Mesenchymal stem cell (in vitro differentiated cells and primary cell): ENCODE data around the gene CELF4.

ENCODE experiments used
- DNase-seq: peaks from one replicate; pipeline ENCODE4 v3.0.0-alpha.2; 2013
- H2AFZ ChIP-seq: one replicate; pipeline ENCODE4 v1.6.1; 2013; ENCODE audit warnings: low read depth, mild to moderate bottlenecking, control low read depth, inconsistent platforms, low read length, moderate library complexity
- H2AK5ac ChIP-seq: 2 replicates; pipeline ENCODE4 v1.6.1; 2013; ENCODE audit warnings: low read length, moderate library complexity, mild to moderate bottlenecking, inconsistent platforms; ENCODE audit not compliant: severe bottlenecking
- H2BK120ac ChIP-seq: one replicate; pipeline ENCODE4 v1.6.1; 2013; ENCODE audit warnings: low read depth, mild to moderate bottlenecking, inconsistent platforms, low read length, moderate library complexity
- H2BK12ac ChIP-seq, 2 experiments: one replicate each; pipeline ENCODE4 v1.6.1; 2013; ENCODE audit warnings: inconsistent platforms in 2 of 2, low read length in 2 of 2, mild to moderate bottlenecking in 2 of 2, moderate library complexity in 2 of 2, control low read depth in 1 of 2
- H2BK15ac ChIP-seq: one replicate; pipeline ENCODE4 v1.6.1; 2013; ENCODE audit warnings: mild to moderate bottlenecking, low read depth, inconsistent platforms; ENCODE audit not compliant: poor library complexity, severe bottlenecking
- H2BK5ac ChIP-seq: 2 replicates; pipeline ENCODE4 v1.6.1; 2013; ENCODE audit warnings: low read depth, mild to moderate bottlenecking, low read length, control low read depth, inconsistent platforms; ENCODE audit not compliant: poor library complexity, severe bottlenecking
- H3K14ac ChIP-seq, 2 experiments: one replicate each; pipeline ENCODE4 v1.6.1; 2013; ENCODE audit warnings: inconsistent platforms in 2 of 2, low read length in 2 of 2, control low read depth in 1 of 2, mild to moderate bottlenecking in 1 of 2, moderate library complexity in 1 of 2
- H3K18ac ChIP-seq, 2 experiments: one replicate each; pipeline ENCODE4 v1.6.1; 2013; ENCODE audit warnings: inconsistent platforms in 2 of 2, low read length in 2 of 2, control low read depth in 1 of 2, low read depth in 1 of 2, mild to moderate bottlenecking in 1 of 2
- H3K23ac ChIP-seq, 2 experiments: one replicate each; pipeline ENCODE4 v1.6.1; 2013; ENCODE audit warnings: inconsistent platforms in 2 of 2, low read length in 2 of 2, mild to moderate bottlenecking in 2 of 2, moderate library complexity in 2 of 2, control low read depth in 1 of 2
- H3K27ac ChIP-seq: 2 replicates; pipeline ENCODE4 v1.5.1; 2013; ENCODE audit warnings: mild to moderate bottlenecking, moderate library complexity, low read length, control low read depth, inconsistent platforms; ENCODE audit not compliant: poor library complexity, severe bottlenecking
- H3K27me3 ChIP-seq, 2 experiments: 2 replicates each; pipeline versions ENCODE4 v1.6.1 to v1.7.0; 2013; ENCODE audit warnings: low read length in 2 of 2, mild to moderate bottlenecking in 2 of 2, moderate library complexity in 2 of 2, control low read depth in 1 of 2, inconsistent platforms in 1 of 2; ENCODE audit not compliant: control insufficient read depth in 1 of 2, insufficient read depth in 1 of 2
- H3K36me3 ChIP-seq, 2 experiments: 2 replicates each; pipeline versions ENCODE4 v1.6.1 to v1.7.0; 2013; ENCODE audit warnings: low read length in 2 of 2, control low read depth in 1 of 2, inconsistent platforms in 1 of 2, low read depth in 1 of 2, mild to moderate bottlenecking in 1 of 2; ENCODE audit not compliant: insufficient read depth in 2 of 2, control insufficient read depth in 1 of 2
- H3K4ac ChIP-seq, 2 experiments: one replicate each; pipeline ENCODE4 v1.6.1; 2013; ENCODE audit warnings: inconsistent platforms in 2 of 2, low read length in 2 of 2, mild to moderate bottlenecking in 2 of 2, moderate library complexity in 2 of 2, control low read depth in 1 of 2, low read depth in 1 of 2
- H3K4me1 ChIP-seq: 2 replicates; pipeline ENCODE4 v1.6.1; 2013; ENCODE audit warnings: low read depth, low read length, control low read depth; ENCODE audit not compliant: control insufficient read depth, insufficient read depth
- H3K4me2 ChIP-seq: 2 replicates; pipeline ENCODE4 v1.6.1; 2013; ENCODE audit warnings: low read length, mild to moderate bottlenecking, inconsistent platforms; ENCODE audit not compliant: poor library complexity, severe bottlenecking
- H3K4me3 ChIP-seq, 2 experiments: 2 replicates each; pipeline versions ENCODE4 v1.5.1 to v1.7.0; 2013; ENCODE audit warnings: low read length in 2 of 2, mild to moderate bottlenecking in 2 of 2, control low read depth in 1 of 2, low read depth in 1 of 2; ENCODE audit not compliant: insufficient read depth in 1 of 2
- H3K79me1 ChIP-seq: replicated peaks from 2 replicates; pipeline ENCODE4 v1.6.1; 2013; ENCODE audit warnings: mild to moderate bottlenecking, control low read depth, low read length, inconsistent platforms; ENCODE audit not compliant: poor library complexity, severe bottlenecking
- H3K9ac ChIP-seq: 2 replicates; pipeline ENCODE4 v1.7.0; 2013; ENCODE audit warnings: mild to moderate bottlenecking, low read length, moderate library complexity
- H3K9me3 ChIP-seq: 2 replicates; pipeline ENCODE4 v1.7.0; 2013; ENCODE audit warnings: mild to moderate bottlenecking, low read length; ENCODE audit not compliant: control insufficient read depth
- H4K8ac ChIP-seq: one replicate; pipeline ENCODE4 v1.6.1; 2013; ENCODE audit warnings: inconsistent platforms, mild to moderate bottlenecking, low read length, moderate library complexity
- H4K91ac ChIP-seq: one replicate; pipeline ENCODE4 v1.6.1; 2013; ENCODE audit warnings: mild to moderate bottlenecking, low read length, inconsistent platforms
- WGBS: methylation state at CpG from one replicate; pipeline ENCODE4 v1.1.7; 2013; ENCODE audit warnings: mixed read lengths; 5-methylcytosine and 5-hydroxymethylcytosine counted together

CELF4 gene

GRCh38 chr18:37584952-37585695 lies 19.5 kb upstream of the CELF4 start:
- no peak overlapping the region for H4K91ac ChIP-seq
- H4K8ac ChIP-seq, result no peak overlapping the region
- H3K79me1 ChIP-seq, result no peaks in the 10 kb centered on the region
- DNase-seq, result no peak
- no peak overlapping the region for H3K14ac ChIP-seq
- H3K36me3 ChIP-seq, result no peaks in the 10 kb centered on the region
- no peak overlapping the region for H3K23ac ChIP-seq
- 65% methylated on average over 7 of the region's 7 CpGs for WGBS
- no peaks in the 10 kb centered on the region for H3K4me1 ChIP-seq
- no peak overlapping the region for H2BK12ac ChIP-seq
- H3K18ac ChIP-seq, result no peak overlapping the region
- H3K27me3 ChIP-seq, result no peaks in the 10 kb centered on the region
- H3K4me3 ChIP-seq, result no peak overlapping the region
- H3K9me3 ChIP-seq, result peaks cover under 1% of the 10 kb centered on the region
- H3K4me2 ChIP-seq, result no peak overlapping the region
- H2BK5ac ChIP-seq, result no peak overlapping the region
- no peak overlapping the region for H3K9ac ChIP-seq
- no peak overlapping the region for H3K4ac ChIP-seq
- H2BK120ac ChIP-seq, result no peak overlapping the region
- H3K27ac ChIP-seq, result no peak overlapping the region
- H2AFZ ChIP-seq, result no peak overlapping the region
- no peak overlapping the region for H2AK5ac ChIP-seq
- H2BK15ac ChIP-seq, result no peak overlapping the region

GRCh38 chr18:37584217-37584616 lies 18.6 kb upstream of the CELF4 start:
- no peaks in the 10 kb centered on the region for H3K36me3 ChIP-seq
- H2AK5ac ChIP-seq, result no peak overlapping the region
- no peak overlapping the region for H3K4me2 ChIP-seq
- no peak overlapping the region for H4K91ac ChIP-seq
- H2BK12ac ChIP-seq, result no peak overlapping the region
- no peaks in the 10 kb centered on the region for H3K9me3 ChIP-seq
- 95% methylated on average over 2 of the region's 3 CpGs for WGBS
- no peak overlapping the region for H3K14ac ChIP-seq
- H3K4me3 ChIP-seq, result no peak overlapping the region
- H2BK120ac ChIP-seq, result no peak overlapping the region
- no peak overlapping the region for H3K4ac ChIP-seq
- H4K8ac ChIP-seq, result no peak overlapping the region
- no peak overlapping the region for H3K9ac ChIP-seq
- peaks cover 0 to 6% of the 10 kb centered on the region in 2 experiments for H3K27me3 ChIP-seq
- H2AFZ ChIP-seq, result no peak overlapping the region
- H3K23ac ChIP-seq, result no peak overlapping the region
- no peaks in the 10 kb centered on the region for H3K4me1 ChIP-seq
- no peak overlapping the region for H2BK5ac ChIP-seq
- no peak for DNase-seq
- H3K27ac ChIP-seq, result no peak overlapping the region
- no peak overlapping the region for H2BK15ac ChIP-seq
- no peak overlapping the region for H3K18ac ChIP-seq
- no peaks in the 10 kb centered on the region for H3K79me1 ChIP-seq

GRCh38 chr18:37582261-37582660 lies 16.7 kb upstream of the CELF4 start:
- H2BK120ac ChIP-seq, result no peak overlapping the region
- H2BK15ac ChIP-seq, result no peak overlapping the region
- no peak for DNase-seq
- no peak overlapping the region for H2BK5ac ChIP-seq
- WGBS, result 58% methylated on average over 2 of the region's 2 CpGs
- H3K27me3 ChIP-seq, result peaks cover 8 to 9% of the 10 kb centered on the region in 2 experiments
- H3K4me3 ChIP-seq, result no peak overlapping the region
- no peak overlapping the region for H3K18ac ChIP-seq
- no peak overlapping the region for H3K27ac ChIP-seq
- no peaks in the 10 kb centered on the region for H3K36me3 ChIP-seq
- no peak overlapping the region for H2AK5ac ChIP-seq
- no peaks in the 10 kb centered on the region for H3K79me1 ChIP-seq
- H3K4me2 ChIP-seq, result no peak overlapping the region
- H4K8ac ChIP-seq, result no peak overlapping the region
- no peaks in the 10 kb centered on the region for H3K9me3 ChIP-seq
- H3K23ac ChIP-seq, result no peak overlapping the region
- H3K4ac ChIP-seq, result no peak overlapping the region
- H4K91ac ChIP-seq, result no peak overlapping the region
- H2BK12ac ChIP-seq, result no peak overlapping the region
- H3K9ac ChIP-seq, result no peak overlapping the region
- H3K14ac ChIP-seq, result no peak overlapping the region
- no peaks in the 10 kb centered on the region for H3K4me1 ChIP-seq
- no peak overlapping the region for H2AFZ ChIP-seq

GRCh38 chr18:37578886-37579513 lies 13.4 kb upstream of the CELF4 start:
- peak; percentile 8 for DNase-seq
- WGBS, result 53% methylated on average over 10 of the region's 14 CpGs

More at GRCh38 chr18:37578886-37579513, 13.4 kb upstream of the CELF4 start:
- Histone ChIP-seq H3K4me2 (no peak overlapping the region), H3K23ac (no peak overlapping the region), H3K27ac (no peak overlapping the region), H3K36me3 (no peaks in the 10 kb centered on the region), H2AFZ (no peak overlapping the region), H3K27me3 (peaks cover 8 to 13% of the 10 kb centered on the region in 2 experiments), H2BK120ac (no peak overlapping the region), H3K14ac (no peak overlapping the region), H3K18ac (no peak overlapping the region), H2BK5ac (no peak overlapping the region), H3K4ac (no peak overlapping the region), H3K4me3 (no peak overlapping the region), H3K9ac (no peak overlapping the region), H3K9me3 (no peaks in the 10 kb centered on the region), H4K91ac (no peak overlapping the region), H2BK15ac (no peak overlapping the region), H4K8ac (no peak overlapping the region), H2AK5ac (no peak overlapping the region), H2BK12ac (no peak overlapping the region), H3K79me1 (no peaks in the 10 kb centered on the region), H3K4me1 (peaks cover 1% of the 10 kb centered on the region)
